ENCODE measurements around the gene NBL1. TPM values are rescaled to one million over a fixed set of nuclear protein-coding genes. Genes with fewer than 3 reads are reported as not detected.

The NBL1 gene
- total and polyA plus RNA-seq, 2 of the 4 experiments (the other 2 are of a cell fraction) = 14.0 to 54.2 TPM

GRCh38 chr1:19647643-19648042, 3.5 kb downstream of the NBL1 start:
- Histone ChIP-seq H3K4me2 (ENCODE audit: low read depth, low read length) (peak overlapping the region; percentile 4; the same call in 1 of the 2 replicates), H3K9me1 (ENCODE audit: insufficient read depth, low read length) (no peaks in the 10 kb centered on the region; the same call in 1 of the 2 replicates), H3K27me3 (ENCODE audit: control insufficient read depth, insufficient read depth, low read length) (no peaks in the 10 kb centered on the region), H3K56ac (ENCODE audit: extremely low read depth, insufficient read depth, low read length) (no peak overlapping the region; the same call in 1 of the 2 replicates), H3K4me3 (ENCODE audit: insufficient read depth, low read depth, low read length) (no peak overlapping the region), H3K79me1 (ENCODE audit: low read depth in 1 of 2, low read length in 2 of 2) (peaks cover 4 to 59% of the 10 kb centered on the region in 2 experiments; a peak in 2 of 4 replicates), H3K9me3 (ENCODE audit: control insufficient read depth, insufficient read depth, low read length) (no peaks in the 10 kb centered on the region), H3K4ac (ENCODE audit: low read depth, low read length) (no peak overlapping the region), H3K9ac (ENCODE audit: low read depth, low read length) (no peak overlapping the region), H3K14ac (replicated peaks; ENCODE audit: low read depth, low read length) (no peak overlapping the region), H3K18ac (ENCODE audit: low read depth, low read length) (no peak overlapping the region), H2BK20ac (ENCODE audit: low read depth, low read length) (no peak overlapping the region), H2AFZ (replicated peaks; ENCODE audit: low read length, poor library complexity) (no peak overlapping the region), H2BK5ac (ENCODE audit: low read depth, low read length, poor library complexity, severe bottlenecking) (no peak overlapping the region), H3K23ac (ENCODE audit: low read depth, low read length) (no peak overlapping the region), H2AK9ac (replicated peaks; ENCODE audit: low read depth, low read length, poor library complexity) (no peak overlapping the region), H4K8ac (ENCODE audit: low read depth in 2 of 2, low read length in 2 of 2) (no peak overlapping the region), H2BK15ac (ENCODE audit: low read depth, low read length) (no peak overlapping the region), H2BK120ac (ENCODE audit: low read depth, low read length) (no peak overlapping the region), H4K20me1 (ENCODE audit: insufficient read depth, low read length) (peaks cover 44% of the 10 kb centered on the region), H3K27ac (ENCODE audit: insufficient read depth, low read length) (no peak overlapping the region), H4K5ac (ENCODE audit: low read depth, low read length) (no peak overlapping the region), H2AK5ac (ENCODE audit: low read depth, low read length) (no peak overlapping the region), H4K91ac (ENCODE audit: insufficient read depth, low read depth, low read length) (no peak overlapping the region), H3K36me3 (ENCODE audit: control insufficient read depth, insufficient read depth, low read length) (peaks cover 2% of the 10 kb centered on the region; the same call in 1 of the 2 replicates), H3K4me1 (ENCODE audit: control insufficient read depth, insufficient read depth, low read length) (peaks cover 22% of the 10 kb centered on the region; the same call in 1 of the 2 replicates)
- ChIA-PET CTCF (no interaction called here), POLR2A (ENCODE audit: unreplicated experiment) (no interaction called here)
- intact Hi-C loops (cut with micrococcal nuclease) = no loop called here
- in situ Hi-C loops (cut with MboI; ENCODE audit: low sequenced_read_pairs) = loop anchor here (5.0 to 10.0 kb wide), 2 partner anchors 163 to 305 kb away; partner anchors contain the start of gene CAPZB
- 66% methylated on average over 12 of the region's 16 CpGs; no CpG with 5 or more reads in 1 of the 2 experiments for WGBS, 2 experiments (ENCODE audit: extremely low coverage in 2 of 2, insufficient read length in 1 of 2)
- no TSS peak for BruUV-seq (replicated peaks)
- TF ChIP-seq BHLHE40 (IDR thresholded peaks at IDR 0.05; ENCODE audit: low read depth, low read length) (no peak), FOS (IDR thresholded peaks at IDR 0.05; ENCODE audit: low read depth, low read length) (no peak), CHD1 (IDR thresholded peaks at IDR 0.05; ENCODE audit: low read depth, low read length) (no peak), MAFK (IDR thresholded peaks at IDR 0.05; ENCODE audit: low read depth, low read length) (no peak), MAZ (IDR thresholded peaks at IDR 0.05; ENCODE audit: borderline replicate concordance, low read depth, low read length) (no peak), ELK1 (IDR thresholded peaks at IDR 0.05; ENCODE audit: borderline replicate concordance, low read depth, low read length) (no peak), RAD21 (IDR thresholded peaks at IDR 0.05; ENCODE audit: low read length) (no peak), NFE2L2 (IDR thresholded peaks at IDR 0.05; ENCODE audit: low read depth, low read length) (no peak), RFX5 (IDR thresholded peaks at IDR 0.05; ENCODE audit: low read depth, low read length) (no peak), POLR2A (IDR thresholded peaks at IDR 0.05; ENCODE audit: low read depth, low read length) (no peak), MXI1 (IDR thresholded peaks at IDR 0.05; ENCODE audit: borderline replicate concordance, low read depth, low read length) (no peak), CEBPB (IDR thresholded peaks at IDR 0.05; ENCODE audit: low read depth, low read length) (no peak)
- TF ChIP-seq, protein P1, sequence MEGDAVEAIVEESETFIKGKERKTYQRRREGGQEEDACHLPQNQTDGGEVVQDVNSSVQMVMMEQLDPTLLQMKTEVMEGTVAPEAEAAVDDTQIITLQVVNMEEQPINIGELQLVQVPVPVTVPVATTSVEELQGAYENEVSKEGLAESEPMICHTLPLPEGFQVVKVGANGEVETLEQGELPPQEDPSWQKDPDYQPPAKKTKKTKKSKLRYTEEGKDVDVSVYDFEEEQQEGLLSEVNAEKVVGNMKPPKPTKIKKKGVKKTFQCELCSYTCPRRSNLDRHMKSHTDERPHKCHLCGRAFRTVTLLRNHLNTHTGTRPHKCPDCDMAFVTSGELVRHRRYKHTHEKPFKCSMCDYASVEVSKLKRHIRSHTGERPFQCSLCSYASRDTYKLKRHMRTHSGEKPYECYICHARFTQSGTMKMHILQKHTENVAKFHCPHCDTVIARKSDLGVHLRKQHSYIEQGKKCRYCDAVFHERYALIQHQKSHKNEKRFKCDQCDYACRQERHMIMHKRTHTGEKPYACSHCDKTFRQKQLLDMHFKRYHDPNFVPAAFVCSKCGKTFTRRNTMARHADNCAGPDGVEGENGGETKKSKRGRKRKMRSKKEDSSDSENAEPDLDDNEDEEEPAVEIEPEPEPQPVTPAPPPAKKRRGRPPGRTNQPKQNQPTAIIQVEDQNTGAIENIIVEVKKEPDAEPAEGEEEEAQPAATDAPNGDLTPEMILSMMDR (conservative IDR thresholded peaks at IDR 0.05; ENCODE audit: low read depth, low read length) = no peak
- no peak for DNase-seq
- ATAC-seq (ENCODE audit: low read depth) = no peak
- dilution Hi-C loops (cut with HindIII; ENCODE audit: low sequenced_read_pairs, unreplicated experiment) = no loop called here

Data from IMR-90 (cell line).